ENCODE results near the gene SMARCA1. TPM values are rescaled to one million over a fixed set of nuclear protein-coding genes. Genes with fewer than 3 reads are reported as not detected.

Gene SMARCA1
- total RNA-seq = 10 to 100 TPM; 27.4 to 89.8 (median 39.0) TPM
- polyA plus RNA-seq = 10 to 100 TPM in 2 of 3 donors, 1 to 10 TPM in 1; 7.9 to 12.8 (median 12.6) TPM
- long read RNA-seq, donor 1, partial matches to known transcripts = 0 of 1 reads
- long read RNA-seq, donor 1, other reads (novel, unspliced or antisense) = 0 of 1 reads
- long read RNA-seq, donor 2, partial matches to known transcripts = 0 of 4 reads
- long read RNA-seq, donor 2, other reads (novel, unspliced or antisense) = 0 of 4 reads
- long read RNA-seq, donor 3, partial matches to known transcripts = 0 of 2 reads
- long read RNA-seq, donor 3, other reads (novel, unspliced or antisense) = 0 of 2 reads
- long read RNA-seq, donor 4 = 0 reads
- long read RNA-seq, donor 5, partial matches to known transcripts = 5 of 8 reads
- long read RNA-seq, donor 5, other reads (novel, unspliced or antisense) = 0 of 8 reads
- long read RNA-seq, donor 6, full-length matches to known transcripts = 9 of 21 reads
- long read RNA-seq, donor 6, partial matches to known transcripts = 12 of 21 reads
- long read RNA-seq, donor 6, other reads (novel, unspliced or antisense) = 0 of 21 reads
- long read RNA-seq, donor 7, partial matches to known transcripts = 15 of 18 reads
- long read RNA-seq, donor 7, other reads (novel, unspliced or antisense) = 0 of 18 reads
- long read RNA-seq, donor 8, partial matches to known transcripts = 5 of 8 reads
- long read RNA-seq, donor 8, other reads (novel, unspliced or antisense) = 0 of 8 reads
- long read RNA-seq, donor 9, partial matches to known transcripts = 5 of 8 reads
- long read RNA-seq, donor 9, other reads (novel, unspliced or antisense) = 0 of 8 reads
- long read RNA-seq, donor 10, partial matches to known transcripts = 0 of 1 reads
- long read RNA-seq, donor 10, other reads (novel, unspliced or antisense) = 0 of 1 reads

- WGBS, 5 donors = 2 to 40% (median 16%) methylated on average over 4 to 54 of the region's 54 CpGs
- DNase-seq = peak; percentile 39 to 89
- Histone ChIP-seq H3K27ac (peak within 1 kb of the TSS; percentile 77 to 90 (median 86)), H3K36me3 (no peaks in the 10 kb centered on the region), H3K4me3 (peak within 1 kb of the TSS; percentile 66 to 85 (median 70)), H3K27me3 (no peaks in the 10 kb centered on the region), H3K9me3 (no peaks in the 10 kb centered on the region), H3K4me1 (peaks cover 0 to 8% (median 0%) of the 10 kb centered on the region in 4 donors)
- intact Hi-C loops (cut with DNase I; ENCODE audit: low total_unique reads) = no loop called here
- TF ChIP-seq POLR2A (IDR thresholded peaks at IDR 0.05) (no peak), EP300 (IDR thresholded peaks at IDR 0.05) (no peak), CTCF (IDR thresholded peaks at IDR 0.05) (no peak), POLR2AphosphoS5 (IDR thresholded peaks at IDR 0.05) (no peak)
Measured at GRCh38 chrX:129523079-129523911, at the start of gene SMARCA1. SMARCA1 (minus strand) TSS chrX:129523490; CDS start chrX:129523370, 120 bp downstream.

GRCh38 chrX:129572422-129572821, 49.1 kb upstream of the SMARCA1 start:
- intact Hi-C loops (cut with DNase I; ENCODE audit: low total_unique reads) = no loop called here
- TF ChIP-seq POLR2AphosphoS5 (IDR thresholded peaks at IDR 0.05) = no peak
- TF ChIP-seq POLR2A (IDR thresholded peaks at IDR 0.05) = no peak
- no peak for TF ChIP-seq EP300 (IDR thresholded peaks at IDR 0.05)
- no peak for TF ChIP-seq CTCF (IDR thresholded peaks at IDR 0.05)
- Histone ChIP-seq H3K4me1 (peaks cover 0 to 5% (median 0%) of the 10 kb centered on the region in 4 donors), H3K27me3 (no peaks in the 10 kb centered on the region), H3K36me3 (peaks cover 0 to 69% (median 48%) of the 10 kb centered on the region in 4 donors), H3K9me3 (no peaks in the 10 kb centered on the region), H3K4me3 (no peak overlapping the region), H3K27ac (no peak overlapping the region)
- DNase-seq = no peak
- 60 to 85% (median 83%) methylated on average over 2 of the region's 2 CpGs for WGBS, 5 donors

- DNase-seq = no peak
- no peak overlapping the region for H3K27ac ChIP-seq
- peaks cover 0 to 42% (median 27%) of the 10 kb centered on the region in 4 donors for H3K36me3 ChIP-seq
- H3K27me3 ChIP-seq = no peaks in the 10 kb centered on the region
- H3K9me3 ChIP-seq = no peaks in the 10 kb centered on the region
- no peak overlapping the region for H3K4me3 ChIP-seq
- intact Hi-C loops (cut with DNase I; ENCODE audit: low total_unique reads) = no loop called here
- WGBS, 5 donors = 60 to 94% (median 92%) methylated on average over 3 of the region's 3 CpGs
- peaks cover 0 to 11% (median 5%) of the 10 kb centered on the region in 4 donors for H3K4me1 ChIP-seq
- no peak for TF ChIP-seq CTCF (IDR thresholded peaks at IDR 0.05)
- no peak for TF ChIP-seq POLR2A (IDR thresholded peaks at IDR 0.05)
- no peak for TF ChIP-seq EP300 (IDR thresholded peaks at IDR 0.05)
- TF ChIP-seq POLR2AphosphoS5 (IDR thresholded peaks at IDR 0.05) = no peak
Measured at GRCh38 chrX:129568349-129568748, 45.1 kb upstream of the SMARCA1 start.

Data from stomach (tissue), 19 donors.